H9 (cell line): ENCODE data around the gene RAB26. TPM values are rescaled to one million over a fixed set of nuclear protein-coding genes. Genes with fewer than 3 reads are reported as not detected.
"Not testable (repeated sequence)": the region's sequence is repeated elsewhere in the genome, so short reads cannot be mapped to it uniquely, and the experiment has no call there.

ENCODE experiments used
- DNase-seq: peaks from one replicate; pipeline ENCODE4 v3.0.0-alpha.2; 2017
- H2AFZ ChIP-seq: one replicate; pipeline ENCODE4 v1.6.1; 2013; ENCODE audit warnings: mild to moderate bottlenecking, low read length, control low read depth, moderate library complexity
- H2AK5ac ChIP-seq: 2 replicates; pipeline ENCODE4 v1.6.1; 2013; ENCODE audit warnings: low read length, control low read depth, mixed read lengths; ENCODE audit not compliant: insufficient read length
- H2BK120ac ChIP-seq: one replicate; pipeline ENCODE4 v1.6.1; 2013; ENCODE audit warnings: low read depth, mild to moderate bottlenecking, low read length, control low read depth, inconsistent platforms; ENCODE audit not compliant: poor library complexity, severe bottlenecking
- H2BK12ac ChIP-seq: 2 replicates; pipeline ENCODE4 v1.6.1; 2013; ENCODE audit warnings: low read length, control low read depth, mixed read lengths, low read depth; ENCODE audit not compliant: insufficient read length
- H2BK15ac ChIP-seq: 2 replicates; pipeline ENCODE4 v1.6.1; 2013; ENCODE audit warnings: low read depth, low read length, control low read depth
- H2BK20ac ChIP-seq: one replicate; pipeline ENCODE4 v1.6.1; 2013; ENCODE audit warnings: low read depth, mild to moderate bottlenecking, low read length, control low read depth, inconsistent platforms; ENCODE audit not compliant: poor library complexity, severe bottlenecking
- H2BK5ac ChIP-seq: 2 replicates; pipeline ENCODE4 v1.6.1; 2013; ENCODE audit warnings: low read length, control low read depth, mixed read lengths; ENCODE audit not compliant: insufficient read length
- H3K14ac ChIP-seq: 2 replicates; pipeline ENCODE4 v1.6.1; 2013; ENCODE audit warnings: low read length, control low read depth; ENCODE audit not compliant: insufficient read depth
- H3K18ac ChIP-seq: 2 replicates; pipeline ENCODE4 v1.6.1; 2013; ENCODE audit warnings: low read depth, mild to moderate bottlenecking, mixed read lengths, low read length, control low read depth; ENCODE audit not compliant: insufficient read length
- H3K23ac ChIP-seq: 2 replicates; pipeline ENCODE4 v1.6.1; 2013; ENCODE audit warnings: low read length, control low read depth, mixed read lengths, low read depth; ENCODE audit not compliant: insufficient read length
- H3K23me2 ChIP-seq: 2 replicates; pipeline ENCODE4 v1.6.1; 2013; ENCODE audit warnings: low read depth, mild to moderate bottlenecking, mixed read lengths, low read length, control low read depth; ENCODE audit not compliant: insufficient read length, poor library complexity, severe bottlenecking
- H3K27ac ChIP-seq: 2 replicates; pipeline ENCODE4 v1.5.1; 2013; ENCODE audit warnings: low read length, control low read depth, mixed read lengths, low read depth; ENCODE audit not compliant: insufficient read length
- H3K27me3 ChIP-seq: 2 replicates; pipeline ENCODE4 v1.6.1; 2013; ENCODE audit warnings: low read length, control low read depth, inconsistent platforms; ENCODE audit not compliant: insufficient read depth
- H3K4ac ChIP-seq: 2 replicates; pipeline ENCODE4 v1.6.1; 2013; ENCODE audit warnings: low read depth, mild to moderate bottlenecking, control low read depth, inconsistent platforms, low read length, moderate library complexity
- H3K4me1 ChIP-seq: 2 replicates; pipeline ENCODE4 v1.6.1; 2013; ENCODE audit warnings: low read length, control low read depth, inconsistent platforms; ENCODE audit not compliant: insufficient read depth
- H3K4me2 ChIP-seq: 2 replicates; pipeline ENCODE4 v1.6.1; 2013; ENCODE audit warnings: low read length, control low read depth, mixed read lengths; ENCODE audit not compliant: insufficient read length, insufficient read depth
- H3K56ac ChIP-seq: 2 replicates; pipeline ENCODE4 v1.6.1; 2013; ENCODE audit warnings: low read depth, mild to moderate bottlenecking, mixed read lengths, low read length, control low read depth; ENCODE audit not compliant: insufficient read length
- H3K79me1 ChIP-seq: 2 replicates; pipeline ENCODE4 v1.6.1; 2013; ENCODE audit warnings: low read depth, mild to moderate bottlenecking, moderate library complexity, low read length, control low read depth, inconsistent platforms; ENCODE audit not compliant: insufficient read depth, poor library complexity, severe bottlenecking
- H3K79me2 ChIP-seq: 2 replicates; pipeline ENCODE4 v1.6.1; 2013; ENCODE audit warnings: low read length, control low read depth, inconsistent platforms; ENCODE audit not compliant: insufficient read depth
- H3K9ac ChIP-seq: 2 replicates; pipeline ENCODE4 v1.6.1; 2013; ENCODE audit warnings: low read length, control low read depth, mixed read lengths; ENCODE audit not compliant: insufficient read length; ENCODE audit errors: extremely low read depth
- H3K9me3 ChIP-seq: one replicate; pipeline ENCODE4 v1.6.1; 2013; ENCODE audit warnings: low read depth, low read length, inconsistent platforms; ENCODE audit not compliant: control insufficient read depth
- H3T11ph ChIP-seq: one replicate; pipeline ENCODE4 v1.6.1; 2013; ENCODE audit warnings: mild to moderate bottlenecking, low read length, control low read depth, inconsistent platforms
- H4K20me1 ChIP-seq: one replicate; pipeline ENCODE4 v1.6.1; 2013; ENCODE audit not compliant: control insufficient read depth, insufficient read length, insufficient read depth
- H4K5ac ChIP-seq: 2 replicates; pipeline ENCODE4 v1.6.1; 2013; ENCODE audit warnings: low read depth, mild to moderate bottlenecking, mixed read lengths, low read length, control low read depth; ENCODE audit not compliant: insufficient read length
- H4K8ac ChIP-seq: replicated peaks from 2 replicates; pipeline ENCODE4 v1.6.1; 2013; ENCODE audit warnings: low read length, control low read depth, mixed read lengths, low read depth; ENCODE audit not compliant: insufficient read length
- H4K91ac ChIP-seq: 2 replicates; pipeline ENCODE4 v1.6.1; 2013; ENCODE audit warnings: low read depth, mild to moderate bottlenecking, moderate library complexity, mixed read lengths, low read length, control low read depth; ENCODE audit not compliant: insufficient read length
- H3K27ac Mint-ChIP-seq, 3 experiments: 2 replicates in 2 of 3; 3 replicates in 1 of 3; pipeline ENCODE4 v1.8.0; 2020 to 2021; ENCODE audit warnings: mixed read lengths in 3 of 3, mild to moderate bottlenecking in 1 of 3, moderate library complexity in 1 of 3
- H3K27me3 Mint-ChIP-seq: 2 replicates; pipeline ENCODE4 v1.8.0; 2021; ENCODE audit warnings: low read depth, mild to moderate bottlenecking, moderate library complexity, mixed read lengths
- H3K36me3 Mint-ChIP-seq, 3 experiments: 2 replicates in 2 of 3; 3 replicates in 1 of 3; pipeline ENCODE4 v1.8.0; 2020 to 2021; ENCODE audit warnings: low read depth in 3 of 3, mixed read lengths in 3 of 3; ENCODE audit not compliant: insufficient read depth in 1 of 3
- H3K4me1 Mint-ChIP-seq, 2 experiments: 2 replicates each; pipeline ENCODE4 v1.8.0; 2020; ENCODE audit warnings: mixed read lengths in 2 of 2
- H3K4me3 Mint-ChIP-seq, 2 experiments: 2 replicates in 1 of 2; 3 replicates in 1 of 2; pipeline ENCODE4 v1.8.0; 2020 to 2021; ENCODE audit warnings: mild to moderate bottlenecking in 2 of 2, mixed read lengths in 2 of 2, moderate library complexity in 1 of 2
- H3K9me3 Mint-ChIP-seq, 2 experiments: 2 replicates in 1 of 2; 3 replicates in 1 of 2; pipeline ENCODE4 v1.8.0; 2020; ENCODE audit warnings: mild to moderate bottlenecking in 2 of 2, mixed read lengths in 2 of 2, moderate library complexity in 1 of 2
- CTCF ChIP-seq: fragments of 200-600 bp; sonication (generic); conservative IDR thresholded peaks from 3 replicates; pipeline ENCODE4 v1.8.0; 2021; ENCODE audit warnings: antibody characterized with exemption, mild to moderate bottlenecking
- WGBS: extraction: QIAGEN DNeasy Blood & Tissue Kit; methylation state at CpG from one replicate; pipeline ENCODE4 v1.1.7; 2013; ENCODE audit warnings: missing lambda C conversion rate, low lambda C conversion rate, mixed read lengths; ENCODE audit not compliant: insufficient read length; ENCODE audit errors: extremely low coverage; 5-methylcytosine and 5-hydroxymethylcytosine counted together
- total RNA-seq: library from RNA; stranded (reverse); gene quantifications from 2 replicates; pipeline ENCODE4 v1.2.1, GENCODE V29; 2021

RAB26 gene
- total RNA-seq, 1 experiment from 2014 or later: 2.4 TPM

DNA sequence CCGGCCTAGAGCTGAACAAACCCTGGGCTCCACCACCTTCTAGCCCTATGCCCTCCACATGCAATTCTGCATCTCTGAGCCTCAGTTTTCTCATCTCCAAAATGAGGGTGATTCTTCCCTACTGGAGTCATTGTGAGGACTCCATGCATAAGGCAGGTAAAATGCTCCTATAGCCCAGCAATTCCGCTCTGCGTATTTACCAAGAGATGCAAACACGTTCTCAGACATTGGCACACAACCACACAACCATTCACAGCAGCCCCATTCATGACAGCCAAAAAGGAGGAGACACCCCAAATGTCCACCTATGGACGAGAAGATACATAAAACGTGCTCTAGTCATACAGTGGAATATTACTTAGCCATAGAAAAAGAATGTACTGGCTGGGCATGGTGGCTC is 51.9 kb downstream of the RAB26 start:
- DNase-seq: no peak
- no peak overlapping the region for H3K56ac ChIP-seq
- H3K79me1 ChIP-seq: no peaks in the 10 kb centered on the region
- no peaks in the 10 kb centered on the region for H3K79me2 ChIP-seq
- H4K8ac ChIP-seq: no peak overlapping the region
- H4K5ac ChIP-seq: no peak overlapping the region
- Mint-ChIP-seq H3K27ac (no peak overlapping the region), H3K9me3 (peaks cover 0 to 9% of the 10 kb centered on the region in 2 experiments; a peak in 1 of 5 replicates), H3K36me3 (no peaks in the 10 kb centered on the region), H3K4me3 (no peak overlapping the region), H3K27me3 (peaks cover 65% of the 10 kb centered on the region), H3K4me1 (peaks cover 4 to 5% of the 10 kb centered on the region in 2 experiments; a peak in 3 of 4 replicates)
- no peak overlapping the region for H2AK5ac ChIP-seq
- WGBS: no CpG with 5 or more reads among the region's 6 CpGs
- H3K4me2 ChIP-seq: no peak overlapping the region
- H2AFZ ChIP-seq: no peak overlapping the region
- peaks cover 11% of the 10 kb centered on the region for H3K23me2 ChIP-seq
- H3K4me1 ChIP-seq: no peaks in the 10 kb centered on the region
- H3K18ac ChIP-seq: no peak overlapping the region
- no peak overlapping the region for H2BK20ac ChIP-seq
- no peaks in the 10 kb centered on the region for H4K20me1 ChIP-seq
- no peak overlapping the region for H3K9ac ChIP-seq
- no peak overlapping the region for H2BK15ac ChIP-seq
- no peak overlapping the region for H3K14ac ChIP-seq
- no peak overlapping the region for H2BK12ac ChIP-seq
- no peak overlapping the region for H3K27ac ChIP-seq
- no peaks in the 10 kb centered on the region for H3K9me3 ChIP-seq
- no peak overlapping the region for H3T11ph ChIP-seq
- H3K27me3 ChIP-seq: peaks cover 8% of the 10 kb centered on the region; the same call in 1 of the 2 replicates
- TF ChIP-seq CTCF: no peak
- H3K4ac ChIP-seq: no peak overlapping the region
- H4K91ac ChIP-seq: no peak overlapping the region
- no peak overlapping the region for H2BK120ac ChIP-seq
- no peak overlapping the region for H3K23ac ChIP-seq
- no peak overlapping the region for H2BK5ac ChIP-seq

DNA sequence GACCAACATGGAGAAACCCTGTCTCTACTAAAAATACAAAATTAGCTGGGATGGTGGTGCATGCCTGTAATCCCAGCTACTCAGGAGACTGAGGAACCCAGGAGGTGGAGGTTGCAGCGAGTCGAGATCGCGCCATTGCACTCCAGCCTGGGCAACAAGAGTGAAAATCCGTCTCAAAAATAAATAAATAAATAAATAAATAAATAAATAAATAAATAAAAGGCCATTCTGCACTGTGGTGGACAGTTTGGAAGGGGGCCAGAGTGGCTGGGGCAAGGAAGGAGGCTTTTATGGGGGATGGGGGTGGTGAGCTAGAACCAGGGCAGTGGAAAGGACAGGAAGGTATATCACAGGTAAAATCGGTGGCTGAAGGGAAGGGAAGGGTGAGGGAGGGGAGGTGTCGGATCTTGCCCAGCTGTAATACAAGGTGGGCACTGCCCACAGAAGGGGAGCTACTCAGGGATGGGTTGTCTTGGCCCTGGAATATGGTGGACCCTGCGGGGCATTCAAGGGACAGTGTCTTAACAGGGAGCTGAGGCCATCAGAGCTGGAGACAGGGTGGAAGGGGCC is 54.8 kb downstream of the RAB26 start:
- not testable (repeated sequence) for H3K4me2 ChIP-seq, H4K8ac ChIP-seq, H3K23ac ChIP-seq, H3K56ac ChIP-seq, H3K9me3 Mint-ChIP-seq, H3K4me1 Mint-ChIP-seq, H3K27ac ChIP-seq, DNase-seq, H2BK120ac ChIP-seq, H2BK5ac ChIP-seq, H3K27ac Mint-ChIP-seq, H2AFZ ChIP-seq, H3K79me2 ChIP-seq, H4K20me1 ChIP-seq, H2BK12ac ChIP-seq, H3K9ac ChIP-seq, H3K9me3 ChIP-seq, H3K4me1 ChIP-seq, H3K14ac ChIP-seq, H3K4ac ChIP-seq, H3K27me3 ChIP-seq, H3K18ac ChIP-seq, H3T11ph ChIP-seq, H2BK20ac ChIP-seq, H2AK5ac ChIP-seq, H2BK15ac ChIP-seq, H3K79me1 ChIP-seq, H4K91ac ChIP-seq, H4K5ac ChIP-seq
- Mint-ChIP-seq H3K4me3 (peak overlapping the region in 1 of 2 experiments; percentile 25; a peak in 2 of 5 replicates), H3K36me3 (peaks cover 7 to 18% (median 16%) of the 10 kb centered on the region in 3 experiments; a peak in 6 of 7 replicates), H3K27me3 (peaks cover 51% of the 10 kb centered on the region)
- no CpG with 5 or more reads among the region's 8 CpGs for WGBS
- H3K23me2 ChIP-seq: peaks cover 12% of the 10 kb centered on the region
